Heart left ventricle (tissue), 16 donors: ENCODE measurements around the gene METTL24. TPM values are rescaled to one million over a fixed set of nuclear protein-coding genes. Genes with fewer than 3 reads are reported as not detected.

Experiments used
- ATAC-seq, 4 donors: fragments of 200-7000 bp; cut with Tn5 transposase; one replicate each; pipeline ENCODE4 v1.9.1; 2020 to 2022; ENCODE audit warnings: moderate library complexity in 4 of 4, mild to moderate bottlenecking in 3 of 4, moderate number of reproducible peaks in 1 of 4
- DNase-seq, 5 donors: peaks; one replicate each; pipeline ENCODE4 v3.0.0-alpha.2; 2020
- H3K27ac ChIP-seq, 12 donors: fragments of 200-600 bp; sonication (generic) in 4 of 12; one replicate each; pipeline versions ENCODE4 v1.5.0 to v1.8.0; 2016 to 2022; ENCODE audit warnings: mild to moderate bottlenecking in 2 of 12
- H3K27me3 ChIP-seq, 9 donors: fragments of 200-600 bp; sonication (generic) in 2 of 9; one replicate each; pipeline versions ENCODE4 v1.5.1 to v1.8.0; 2016 to 2022; ENCODE audit warnings: mild to moderate bottlenecking in 3 of 9
- H3K36me3 ChIP-seq, 9 donors: fragments of 200-600 bp; sonication (generic) in 2 of 9; one replicate each; pipeline versions ENCODE4 v1.5.0 to v1.8.0; 2018 to 2022; ENCODE audit warnings: mild to moderate bottlenecking in 2 of 9
- H3K4me1 ChIP-seq, 12 donors: fragments of 200-600 bp; sonication (generic) in 4 of 12; one replicate each; pipeline versions ENCODE4 v1.5.0 to v1.8.0; 2016 to 2022; ENCODE audit warnings: mild to moderate bottlenecking in 3 of 12
- H3K4me3 ChIP-seq, 12 donors: fragments of 200-600 bp; sonication (generic) in 4 of 12; one replicate each; pipeline versions ENCODE4 v1.5.0 to v1.8.0; 2017 to 2022; ENCODE audit warnings: mild to moderate bottlenecking in 9 of 12, moderate library complexity in 4 of 12
- H3K9me3 ChIP-seq, 12 donors: fragments of 200-600 bp; sonication (generic) in 4 of 12; one replicate each; pipeline versions ENCODE4 v1.5.0 to v1.8.0; 2016 to 2022; ENCODE audit warnings: mild to moderate bottlenecking in 1 of 12
- CTCF ChIP-seq, 12 donors: fragments of 200-600 bp; sonication (generic) in 4 of 12; IDR thresholded peaks; one replicate each; pipeline versions ENCODE4 v1.5.0 to v1.8.0; 2018 to 2022; ENCODE audit warnings: antibody characterized with exemption in 12 of 12, mild to moderate bottlenecking in 5 of 12
- POLR2A ChIP-seq, 2 donors: fragments of 450-650 bp; IDR thresholded peaks; one replicate each; pipeline ENCODE4 v1.6.1; 2017; ENCODE audit warnings: antibody characterized with exemption in 2 of 2, mild to moderate bottlenecking in 2 of 2, moderate library complexity in 2 of 2
- WGBS, 4 donors: extraction: QIAGEN DNeasy Blood & Tissue Kit in 2 of 4; methylation state at CpG; one replicate each; pipeline versions ENCODE4 v1.1.5 to v1.1.7; 2013 to 2018; 5-methylcytosine and 5-hydroxymethylcytosine counted together
- intact Hi-C, 10 donors: fragments of 100-400 bp; cut with DNase I; formaldehyde crosslinking; loops; one replicate each; pipeline versions ENCODE4 v1.11.1 to v1.14.2; 2022
- polyA plus RNA-seq, 2 donors: library from polyadenylated mRNA; stranded (reverse); fragments of 200-250 nt; gene quantifications; one replicate each; pipeline ENCODE4 v1.2.3, GENCODE V29; 2013
- total RNA-seq, 9 donors: library from RNA; depleted of rRNA in 2 of 9; stranded (reverse); fragments of >200 nt in 2 of 9; fragmentation: NEBNext Ultra II Directional in 3 of 9; extraction: Animal tissue kit (Norgen Biotek cat#: 25700) in 3 of 9; gene quantifications; one replicate each; pipeline versions ENCODE4 v1.1.0 to v1.2.4, GENCODE V29; 2016 to 2023
- donor health status: ischemic (EF 13 %, LVEDD 7.1; RV severe dilation, severe dysfunction).
- donor health status: healthy with polysubstance abuse.
- donor health status: DM: no; HTN: yes; CAD: no.
- donor health status: DM: no; HTN: no; CAD: no.
- donor health status: ischemic (EF 25% LVEDD 6.9; RV normal size, moderate dysfunction).
- donor health status: ischemic (EF 25% LVEDD 5.7; RV mildly dilated, moderate dysfunction).
- donor health status: healthy.
- donor health status: DM: yes; HTN: yes; CAD: no.
- donor health status: ischemic (EF 35%, LVEDD 5.7; RV mildly dilated, moderate dysfunction).
- donor health status: nonischemic (EF 11% LVEDD 7.7; RV severe dilation, severe dysfunction).
- donor health status: DM: yes; HTN: yes; CAD: no.
- donor health status: PGD.
- donor health status: ischemic (EF 29% LVEDD 5.4; RV normal size, mild dysfunction).
- donor health status: nonischemic (EF 23%, LVEDD 6.1; RV moderate dilation, normal function).

Gene METTL24
- total and polyA plus RNA-seq, 11 donors, result 0.60 to 2.8 (median 1.8) TPM; not detected in 3

GRCh38 chr6:110324548-110324947 is 33.6 kb downstream of the METTL24 start:
- peak overlapping the region in 2 of 12 donors; percentile 6 to 79 for H3K27ac ChIP-seq
- no peak for DNase-seq
- WGBS, 4 donors, result 65 to 82% (median 70%) methylated on average over 3 of the region's 3 CpGs

GRCh38 chr6:110323258-110323657 is 34.9 kb downstream of the METTL24 start:
- intact Hi-C loops, result no loop called here
- DNase-seq (no peak), ATAC-seq (no peak)
- Histone ChIP-seq H3K36me3 (no peaks in the 10 kb centered on the region), H3K9me3 (no peaks in the 10 kb centered on the region), H3K4me3 (no peak overlapping the region), H3K27me3 (no peaks in the 10 kb centered on the region), H3K4me1 (peaks cover 0 to 25% (median 0%) of the 10 kb centered on the region in 12 donors), H3K27ac (peak overlapping the region in 1 of 12 donors; percentile 79)
- TF ChIP-seq CTCF (IDR thresholded peaks at IDR 0.05) (no peak), POLR2A (IDR thresholded peaks at IDR 0.05) (no peak)
- WGBS, 4 donors, result 82 to 89% (median 86%) methylated on average over 4 of the region's 4 CpGs

More at GRCh38 chr6:110324548-110324947, 33.6 kb downstream of the METTL24 start:
- TF ChIP-seq POLR2A (IDR thresholded peaks at IDR 0.05) (no peak), CTCF (IDR thresholded peaks at IDR 0.05) (no peak)
- H3K4me3 ChIP-seq, result no peak overlapping the region
- no peak for ATAC-seq
- intact Hi-C loops, result no loop called here
- no peaks in the 10 kb centered on the region for H3K27me3 ChIP-seq
- H3K36me3 ChIP-seq, result no peaks in the 10 kb centered on the region
- H3K4me1 ChIP-seq, result peaks cover 0 to 33% (median 0%) of the 10 kb centered on the region in 12 donors
- H3K9me3 ChIP-seq, result no peaks in the 10 kb centered on the region

GRCh38 chr6:110322874-110323242 is 35.3 kb downstream of the METTL24 start:
- ATAC-seq (no peak), DNase-seq (no peak)
- H3K27ac ChIP-seq, result peak overlapping the region in 1 of 12 donors; percentile 79
- TF ChIP-seq CTCF (IDR thresholded peaks at IDR 0.05), result no peak
- no peak for TF ChIP-seq POLR2A (IDR thresholded peaks at IDR 0.05)
- no peaks in the 10 kb centered on the region for H3K36me3 ChIP-seq
- WGBS, 4 donors, result 55 to 65% (median 56%) methylated on average over 3 to 4 of the region's 4 CpGs
- H3K9me3 ChIP-seq, result no peaks in the 10 kb centered on the region
- H3K4me3 ChIP-seq, result peak overlapping the region in 1 of 12 donors; percentile 12
- intact Hi-C loops, result no loop called here
- H3K4me1 ChIP-seq, result peaks cover 0 to 21% (median 0%) of the 10 kb centered on the region in 12 donors
- H3K27me3 ChIP-seq, result no peaks in the 10 kb centered on the region

GRCh38 chr6:110322151-110322873 is 35.8 kb downstream of the METTL24 start:
- Histone ChIP-seq H3K4me1 (peaks cover 0 to 19% (median 0%) of the 10 kb centered on the region in 12 donors), H3K27me3 (no peaks in the 10 kb centered on the region), H3K27ac (peak overlapping the region in 1 of 12 donors; percentile 79), H3K36me3 (no peaks in the 10 kb centered on the region), H3K9me3 (no peaks in the 10 kb centered on the region), H3K4me3 (peak overlapping the region in 1 of 12 donors; percentile 12)
- intact Hi-C loops, result no loop called here
- DNase-seq, result no peak
- 58 to 60% (median 59%) methylated on average over 6 of the region's 6 CpGs for WGBS, 4 donors
- no peak for TF ChIP-seq CTCF (IDR thresholded peaks at IDR 0.05)
- TF ChIP-seq POLR2A (IDR thresholded peaks at IDR 0.05), result no peak
- ATAC-seq, result no peak
